IPS-NIHi11 (cell line): ENCODE measurements around the gene PHF21A.

Experiments
- DNase-seq: peaks from one replicate; pipeline ENCODE4 v3.0.0; 2012; ENCODE audit warnings: mixed read lengths, low spot score

PHF21A gene

GRCh38 chr11:45885274-45885920 lies 235.9 kb downstream of the PHF21A start, which contains the start of gene MAPK8IP1:
Gene MAPK8IP1 (plus strand): TSS chr11:45885651. CDS start chr11:45885821, 170 bp downstream.
- peak; percentile 99 for DNase-seq

- DNase-seq = no peak
Measured at GRCh38 chr11:45884596-45885185, 236.6 kb downstream of the PHF21A start.
